Measurements from ENCODE around the gene COL16A1.

The COL16A1 gene

GRCh38 chr1:31625561-31626222 is 78.1 kb downstream of the COL16A1 start:
- Mint-ChIP-seq H3K27me3 (no peaks in the 10 kb centered on the region), H3K4me3 (no peak overlapping the region), H3K9me3 (no peaks in the 10 kb centered on the region), H3K27ac (peak overlapping the region in 1 of 2 donors; percentile 79), H3K4me1 (peaks cover 16% of the 10 kb centered on the region)
- ATAC-seq, result peak; percentile 16
- DNase-seq, result no peak

DNA sequence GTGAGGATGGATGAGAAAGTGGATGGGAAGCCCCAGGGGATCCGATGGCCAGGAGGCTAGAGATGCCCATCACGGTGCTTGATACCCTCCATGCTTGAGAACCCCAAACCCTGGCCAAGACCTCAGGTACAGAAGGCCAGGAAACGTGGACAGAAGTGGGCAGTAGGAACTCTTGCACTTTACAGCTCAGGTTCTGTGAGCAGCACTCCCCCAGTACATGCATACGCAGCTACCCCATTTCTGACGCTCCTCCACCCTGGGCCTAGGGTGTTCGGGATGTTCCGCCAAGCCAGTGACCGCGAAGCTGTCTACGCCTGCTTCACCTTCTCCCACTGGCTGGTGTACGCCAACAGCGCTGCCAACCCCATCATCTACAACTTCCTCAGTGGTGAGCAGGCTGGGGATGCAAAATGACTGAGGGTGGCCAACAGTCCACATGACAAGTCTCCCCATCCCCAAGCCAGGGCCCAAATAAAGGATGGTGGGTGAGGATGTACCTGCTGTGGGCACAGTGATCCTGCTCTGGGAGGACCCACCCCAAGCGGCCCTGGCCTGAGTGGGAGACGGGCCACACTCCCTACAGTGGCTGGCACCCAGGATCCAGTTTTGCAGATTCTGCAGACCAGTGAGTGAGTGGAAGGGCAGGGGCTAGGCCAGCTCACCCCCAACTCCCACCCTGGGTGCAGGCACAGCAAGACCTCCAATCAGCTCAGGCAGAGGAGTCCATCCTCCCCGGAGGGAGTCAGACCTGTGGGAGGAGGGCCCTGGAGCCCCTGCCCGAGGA is 78.9 kb downstream of the COL16A1 start:
- no peak overlapping the region for H3K27ac Mint-ChIP-seq
- no peak overlapping the region for H3K4me3 Mint-ChIP-seq
- peaks cover 16% of the 10 kb centered on the region for H3K4me1 Mint-ChIP-seq
- no peaks in the 10 kb centered on the region for H3K9me3 Mint-ChIP-seq
- peaks cover under 1% of the 10 kb centered on the region for H3K27me3 Mint-ChIP-seq
- ATAC-seq (peak; percentile 27), DNase-seq (no peak)

DNA sequence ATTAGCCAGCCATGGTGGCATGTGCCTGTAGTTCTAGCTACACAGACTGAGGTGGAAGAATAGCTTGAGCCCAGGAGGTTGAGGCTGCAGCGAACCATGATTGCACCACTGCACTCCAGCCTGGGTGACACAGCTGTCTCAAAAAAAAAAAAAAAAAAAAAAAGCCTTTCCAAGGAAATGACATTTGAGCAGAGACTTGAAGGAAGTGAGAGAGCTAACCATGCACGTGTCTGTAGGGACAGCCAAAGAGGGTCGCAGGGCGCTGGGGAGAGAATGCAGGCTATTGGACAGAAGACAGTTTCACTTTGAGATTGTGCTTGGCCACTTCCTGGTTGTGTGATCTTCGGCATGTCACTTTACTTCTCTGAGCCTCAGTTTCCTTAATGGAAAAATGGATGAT is 79.5 kb downstream of the COL16A1 start:
- Mint-ChIP-seq H3K27ac (no peak overlapping the region), H3K9me3 (no peaks in the 10 kb centered on the region), H3K4me1 (peaks cover 16% of the 10 kb centered on the region), H3K27me3 (peaks cover 7% of the 10 kb centered on the region), H3K4me3 (no peak overlapping the region)
- DNase-seq (no peak), ATAC-seq (no peak)

DNA sequence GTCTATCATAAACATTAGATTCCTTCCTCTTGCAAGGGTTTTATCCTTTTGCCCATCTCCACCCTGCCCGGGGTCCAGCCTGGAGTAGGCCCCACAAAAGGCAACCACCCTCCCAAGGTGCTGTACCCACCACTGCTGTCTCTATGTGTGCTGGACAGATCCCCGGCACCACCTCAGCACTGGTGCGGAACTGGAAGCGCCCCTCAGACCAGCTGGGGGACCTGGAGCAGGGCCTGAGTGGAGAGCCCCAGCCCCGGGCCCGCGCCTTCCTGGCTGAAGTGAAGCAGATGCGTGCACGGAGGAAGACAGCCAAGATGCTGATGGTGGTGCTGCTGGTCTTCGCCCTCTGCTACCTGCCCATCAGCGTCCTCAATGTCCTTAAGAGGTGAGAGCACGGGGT is 80.5 kb downstream of the COL16A1 start:
- Mint-ChIP-seq H3K27me3 (peaks cover 16% of the 10 kb centered on the region), H3K27ac (no peak overlapping the region)

GRCh38 chr1:31621847-31622730 is 81.7 kb downstream of the COL16A1 start:
- Mint-ChIP-seq H3K27me3 (peaks cover 25% of the 10 kb centered on the region), H3K9me3 (no peaks in the 10 kb centered on the region), H3K27ac (peak overlapping the region in 1 of 2 donors; percentile 40), H3K4me3 (no peak overlapping the region), H3K4me1 (peaks cover 21% of the 10 kb centered on the region)
- ATAC-seq, result no peak
- no peak for DNase-seq

More for the DNA sequence above, 80.5 kb downstream of the COL16A1 start:
- H3K4me1 Mint-ChIP-seq, result peaks cover 16% of the 10 kb centered on the region
- no peak for ATAC-seq
- DNase-seq, result no peak
- H3K9me3 Mint-ChIP-seq, result no peaks in the 10 kb centered on the region
- no peak overlapping the region for H3K4me3 Mint-ChIP-seq

- DNase-seq (no peak), ATAC-seq (no peak)
- H3K4me1 Mint-ChIP-seq, result peaks cover 21% of the 10 kb centered on the region
- peaks cover 32% of the 10 kb centered on the region for H3K27me3 Mint-ChIP-seq
- H3K4me3 Mint-ChIP-seq, result no peak overlapping the region
- no peaks in the 10 kb centered on the region for H3K9me3 Mint-ChIP-seq
- H3K27ac Mint-ChIP-seq, result peak overlapping the region in 1 of 2 donors; percentile 40
Measured at GRCh38 chr1:31621498-31621820, 82.4 kb downstream of the COL16A1 start.

DNA sequence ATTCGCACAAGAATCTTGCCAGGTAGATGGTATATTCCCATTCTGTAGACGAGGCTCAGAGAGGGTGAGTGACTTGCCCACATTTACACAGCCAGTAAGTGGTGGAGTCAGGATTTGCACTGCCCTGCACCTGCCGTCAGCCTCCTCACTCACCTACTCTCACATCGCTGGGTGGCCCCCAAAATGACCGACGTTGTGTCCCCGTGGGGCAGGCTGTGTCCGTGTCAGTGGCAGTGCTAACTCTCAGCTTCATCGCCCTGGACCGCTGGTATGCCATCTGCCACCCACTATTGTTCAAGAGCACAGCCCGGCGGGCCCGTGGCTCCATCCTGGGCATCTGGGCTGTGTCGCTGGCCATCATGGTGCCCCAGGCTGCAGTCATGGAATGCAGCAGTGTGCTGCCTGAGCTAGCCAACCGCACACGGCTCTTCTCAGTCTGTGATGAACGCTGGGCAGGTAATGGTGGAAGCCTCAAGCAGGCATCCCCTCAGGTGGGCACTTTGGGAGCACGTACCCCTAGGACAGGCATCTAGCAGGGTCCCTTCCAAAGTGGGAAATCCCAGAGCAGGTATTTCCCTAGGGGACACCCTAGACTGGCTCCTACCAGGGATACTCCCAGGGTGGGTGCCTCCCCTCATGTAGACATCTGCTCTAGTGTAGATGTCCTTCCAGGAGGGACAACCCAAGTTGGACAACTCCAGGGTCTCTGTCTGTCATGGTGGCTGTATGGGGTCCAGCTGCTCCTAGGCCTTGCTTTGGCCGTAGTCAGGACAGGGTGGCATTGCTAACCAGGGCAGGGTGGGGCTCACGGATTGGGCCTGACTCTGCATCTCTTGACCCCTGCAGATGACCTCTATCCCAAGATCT is 83.0 kb downstream of the COL16A1 start:
- DNase-seq (no peak), ATAC-seq (no peak)
- H3K27me3 Mint-ChIP-seq, result peaks cover 38% of the 10 kb centered on the region
- H3K4me3 Mint-ChIP-seq, result no peak overlapping the region
- no peak overlapping the region for H3K27ac Mint-ChIP-seq
- H3K4me1 Mint-ChIP-seq, result peaks cover 21% of the 10 kb centered on the region
- no peaks in the 10 kb centered on the region for H3K9me3 Mint-ChIP-seq

- Mint-ChIP-seq H3K27ac (peak overlapping the region in 1 of 2 donors; percentile 50), H3K4me1 (peaks cover 14% of the 10 kb centered on the region), H3K27me3 (peaks cover 44% of the 10 kb centered on the region), H3K9me3 (no peaks in the 10 kb centered on the region), H3K4me3 (no peak overlapping the region)
- no peak for DNase-seq
- ATAC-seq, result peak; percentile 10
Measured at GRCh38 chr1:31618916-31619846, 84.6 kb downstream of the COL16A1 start.

- Mint-ChIP-seq H3K4me1 (peaks cover 9% of the 10 kb centered on the region), H3K9me3 (no peaks in the 10 kb centered on the region), H3K27ac (no peak overlapping the region), H3K27me3 (peaks cover 44% of the 10 kb centered on the region), H3K4me3 (peak overlapping the region in 1 of 2 donors; percentile 27)
- DNase-seq (peak; percentile 45 to 47), ATAC-seq (peak; percentile 73)
Measured at GRCh38 chr1:31617916-31618746, 85.7 kb downstream of the COL16A1 start.

- H3K4me1 Mint-ChIP-seq, result peaks cover 9% of the 10 kb centered on the region
- peak within 1 kb of the TSS in 1 of 2 donors; percentile 93 for H3K27ac Mint-ChIP-seq
- ATAC-seq (peak; percentile 26), DNase-seq (no peak)
- peaks cover 44% of the 10 kb centered on the region for H3K27me3 Mint-ChIP-seq
- H3K4me3 Mint-ChIP-seq, result peak within 1 kb of the TSS; percentile 57 to 77
- H3K9me3 Mint-ChIP-seq, result no peaks in the 10 kb centered on the region
Measured at GRCh38 chr1:31617218-31617915, 86.5 kb downstream of the COL16A1 start, which contains the start of gene HCRTR1. HCRTR1 (plus strand) TSS chr1:31617689; CDS start chr1:31619193, 1,504 bp downstream.

- H3K4me1 Mint-ChIP-seq, result peaks cover 15% of the 10 kb centered on the region
- H3K4me3 Mint-ChIP-seq, result no peak overlapping the region
- no peaks in the 10 kb centered on the region for H3K9me3 Mint-ChIP-seq
- DNase-seq, result no peak
- H3K27ac Mint-ChIP-seq, result no peak overlapping the region
- H3K27me3 Mint-ChIP-seq, result peaks cover 44% of the 10 kb centered on the region
- no peak for ATAC-seq
Measured at GRCh38 chr1:31615939-31616338, 87.9 kb downstream of the COL16A1 start.

GRCh38 chr1:31615414-31615813 is 88.4 kb downstream of the COL16A1 start:
- no peak for ATAC-seq
- peaks cover 49% of the 10 kb centered on the region for H3K27me3 Mint-ChIP-seq
- no peak overlapping the region for H3K4me3 Mint-ChIP-seq
- H3K9me3 Mint-ChIP-seq, result no peaks in the 10 kb centered on the region
- H3K27ac Mint-ChIP-seq, result no peak overlapping the region
- no peak for DNase-seq
- H3K4me1 Mint-ChIP-seq, result peaks cover 15% of the 10 kb centered on the region

Data from stimulated activated naive CD8-positive, alpha-beta T cell treated with anti-CD3 and anti-CD28 coated beads, Interleukin-15, amount 100 ng/mL, for 72 hours (primary cell).